OCI-LY1 (cell line): ENCODE data around the gene UTF1.

Experiments used
- CTCF ChIP-seq: fragments of 200-600 bp; sonication (generic), shearing (Covaris generic); IDR thresholded peaks from 2 replicates; pipeline ENCODE4 v1.5.1; 2017; ENCODE audit warnings: mild to moderate bottlenecking, antibody characterized with exemption, low read length, moderate library complexity, mixed read lengths
- EZH2 ChIP-seq: fragments of 200-600 bp; sonication (generic), shearing (Covaris generic); IDR thresholded peaks from 2 replicates; pipeline ENCODE4 v1.8.0; 2017; ENCODE audit warnings: borderline replicate concordance, mixed run types, mild to moderate bottlenecking, antibody characterized with exemption, low read length, moderate library complexity, mixed read lengths

GRCh38 chr10:133212853-133213494 lies 17.0 kb upstream of the UTF1 start:
- TF ChIP-seq CTCF (no peak), EZH2 (no peak)
